NCI-H460 (cell line): ENCODE measurements around the gene PGAP2. TPM values are rescaled to one million over a fixed set of nuclear protein-coding genes. Genes with fewer than 3 reads are reported as not detected.

ENCODE experiments used
- DNase-seq: peaks from one replicate; pipeline ENCODE4 v3.0.0-alpha.2; 2016; ENCODE audit warnings: low read depth; ENCODE audit errors: extremely low read depth
- total RNA-seq: library from RNA; depleted of rRNA; stranded (reverse); fragments of >200 nt; shearing (Covaris generic); gene quantifications from 2 replicates; pipeline ENCODE4 v1.2.3, GENCODE V29; 2014

Gene PGAP2
- total RNA-seq, 1 experiment from 2014 or later: 16.8 TPM

- DNase-seq: no peak
Measured at GRCh38 chr11:3831378-3832239, 23.2 kb downstream of the PGAP2 start.

- no peak for DNase-seq
Measured at GRCh38 chr11:3832816-3833215, 24.5 kb downstream of the PGAP2 start.

GRCh38 chr11:3833449-3833848 lies 25.1 kb downstream of the PGAP2 start:
- no peak for DNase-seq

DNA sequence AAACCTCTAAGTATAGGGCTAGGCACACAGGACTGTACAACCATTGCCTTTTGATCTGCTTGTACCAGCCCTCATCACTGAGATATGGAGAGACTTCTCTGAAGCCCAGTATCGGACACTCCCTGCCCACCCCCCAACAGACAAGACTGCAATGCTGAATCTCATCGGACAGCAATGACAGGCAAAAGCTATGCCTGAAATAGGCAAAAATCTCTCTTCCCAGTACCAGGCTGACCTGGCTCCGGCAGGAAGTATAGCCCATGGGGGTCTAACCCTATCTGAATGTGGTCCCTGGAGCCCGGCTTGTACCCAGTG lies 25.9 kb downstream of the PGAP2 start:
- DNase-seq: no peak

GRCh38 chr11:3834664-3835461 lies 26.5 kb downstream of the PGAP2 start:
- no peak for DNase-seq

DNA sequence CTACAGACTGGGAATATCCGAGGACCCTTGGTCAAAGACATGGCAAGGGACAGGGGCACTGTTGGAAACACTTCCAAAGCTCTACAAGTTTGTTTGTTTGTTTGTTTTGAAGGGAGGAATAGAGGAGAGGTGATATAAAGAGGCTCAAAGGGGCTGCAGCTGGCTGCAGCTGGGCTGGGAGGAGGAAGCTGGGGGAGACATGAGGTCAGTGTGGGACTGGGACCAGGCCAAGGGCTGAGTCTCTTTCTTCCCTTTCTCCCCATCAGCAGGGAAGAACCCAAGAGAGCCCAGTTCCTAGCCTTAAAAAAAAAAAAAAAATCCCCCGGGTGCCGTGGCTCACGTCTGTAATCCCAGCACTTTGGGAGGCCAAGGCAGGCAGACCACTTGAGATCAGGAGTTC lies 27.4 kb downstream of the PGAP2 start:
- no peak for DNase-seq

GRCh38 chr11:3836903-3837302 lies 28.5 kb downstream of the PGAP2 start:
- no peak for DNase-seq

GRCh38 chr11:3837793-3838192 lies 29.4 kb downstream of the PGAP2 start:
- no peak for DNase-seq

DNA sequence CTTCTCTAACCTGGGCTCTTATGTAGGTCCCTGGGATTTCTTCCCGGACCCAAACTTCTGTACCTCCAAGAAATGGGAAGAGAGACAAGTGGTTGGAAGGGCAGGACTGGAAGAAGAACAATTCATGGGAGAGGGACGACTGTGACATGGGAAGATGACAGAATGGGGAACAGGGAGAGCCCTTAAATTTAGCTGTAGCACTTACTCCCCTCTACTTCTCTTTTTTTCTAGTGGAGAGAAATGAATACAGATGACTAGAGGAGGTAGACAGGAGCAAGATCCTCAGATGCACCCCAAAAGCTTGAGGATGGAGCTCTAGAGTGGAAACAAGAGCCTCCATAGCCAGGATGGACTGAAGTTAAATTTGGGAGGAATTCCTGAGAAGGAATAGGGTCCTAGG lies 30.1 kb downstream of the PGAP2 start:
- DNase-seq: no peak

- DNase-seq: no peak
Measured at GRCh38 chr11:3840004-3840869, 31.9 kb downstream of the PGAP2 start.

DNA sequence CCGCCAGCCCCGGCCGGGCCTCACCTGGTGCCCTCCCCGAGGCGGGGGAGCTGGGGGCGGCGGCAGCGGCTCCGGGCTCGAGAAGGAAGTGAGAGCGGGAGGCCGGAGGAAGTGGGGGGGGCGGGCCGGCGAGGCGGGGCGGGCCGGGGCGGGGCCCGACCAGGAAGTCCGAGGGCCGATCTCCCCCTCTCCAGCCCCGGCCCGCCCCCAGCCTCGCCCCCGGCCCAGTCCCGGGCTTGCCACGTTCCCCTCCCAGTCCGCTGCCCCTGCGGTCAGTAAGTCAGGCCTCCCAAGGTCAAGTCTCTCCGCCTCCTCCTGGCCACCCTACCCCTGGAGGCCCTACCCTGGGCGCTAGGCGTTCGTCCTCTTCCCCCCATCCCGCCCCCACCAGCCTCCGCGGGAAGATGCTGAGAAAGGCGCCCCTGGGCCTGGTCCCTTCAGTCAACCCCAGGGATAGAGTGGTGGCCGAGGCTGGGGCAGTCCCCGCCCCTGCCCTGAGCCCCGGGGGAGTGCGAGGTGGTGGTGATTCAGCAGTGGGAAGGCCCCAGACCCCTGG lies 32.6 kb downstream of the PGAP2 start, which contains the start of gene RHOG:
Gene RHOG, minus strand, starts transcription at position 90 of the 556 bp plus-strand sequence. CDS start 12,821 bp downstream, outside the sequence.
- DNase-seq: peak; percentile 62

DNA sequence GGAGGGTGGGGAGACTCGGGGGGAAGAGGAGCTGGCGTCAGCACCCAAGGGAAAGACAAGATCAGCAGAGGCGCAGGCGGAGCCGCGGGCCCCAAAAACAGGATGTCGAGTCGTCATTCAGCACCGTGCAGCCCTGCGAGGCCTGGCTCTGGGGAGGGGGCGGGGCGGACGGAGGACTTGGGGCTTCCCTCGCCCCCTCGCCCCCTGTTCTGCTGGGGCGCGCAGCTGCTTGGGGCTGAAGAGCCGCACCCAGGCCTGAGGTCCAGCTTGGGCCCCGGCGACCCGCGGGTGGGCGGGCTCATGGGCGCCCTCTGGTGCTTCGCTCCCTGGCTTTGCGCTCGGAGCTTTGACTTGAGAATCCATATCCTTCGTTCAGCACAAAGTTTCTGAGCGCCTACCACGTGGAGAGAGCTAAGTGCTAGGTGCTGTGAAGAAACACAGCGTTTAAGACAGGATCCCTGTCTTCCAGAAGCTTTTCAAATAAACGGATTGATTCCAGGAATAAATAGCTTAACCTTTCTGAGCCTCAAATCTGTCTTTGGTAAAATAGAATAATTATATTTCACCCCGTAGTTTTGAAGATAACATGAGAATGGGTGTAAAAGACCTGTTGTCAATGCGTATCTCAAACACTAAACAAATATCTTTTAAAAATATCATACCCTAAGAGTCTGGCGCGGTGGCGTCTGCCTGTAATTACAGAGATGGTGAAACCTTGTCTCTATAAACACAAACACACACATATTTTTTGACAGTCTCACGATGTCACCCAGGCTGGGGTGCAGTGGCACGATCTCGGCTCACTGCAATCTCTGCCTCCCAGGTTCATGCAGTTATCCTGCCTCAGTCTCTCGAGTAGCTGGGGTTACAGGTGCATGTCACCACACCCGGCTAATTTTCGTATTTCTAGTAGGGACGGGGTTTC lies 33.3 kb downstream of the PGAP2 start:
- peak; percentile 73 for DNase-seq

DNA sequence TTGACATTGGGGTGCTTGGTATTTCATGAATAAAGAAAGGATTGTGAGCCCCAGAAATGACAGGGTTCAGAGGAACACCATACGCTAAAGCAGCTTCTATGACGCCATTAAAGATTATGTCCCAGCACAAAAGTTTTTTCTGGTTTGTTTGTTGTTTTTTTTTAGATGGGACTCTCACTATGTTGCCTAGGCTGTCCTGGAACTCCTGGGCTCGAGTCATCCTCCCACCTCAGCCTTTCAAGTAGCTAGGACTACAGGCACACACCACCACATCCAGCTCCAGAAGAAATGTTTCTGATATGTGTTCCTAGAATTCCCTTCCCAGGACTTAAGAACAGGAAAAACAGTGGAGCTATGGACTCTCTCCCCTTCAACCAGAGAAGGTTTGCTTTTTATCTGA lies 35.0 kb downstream of the PGAP2 start:
- DNase-seq: no peak

DNA sequence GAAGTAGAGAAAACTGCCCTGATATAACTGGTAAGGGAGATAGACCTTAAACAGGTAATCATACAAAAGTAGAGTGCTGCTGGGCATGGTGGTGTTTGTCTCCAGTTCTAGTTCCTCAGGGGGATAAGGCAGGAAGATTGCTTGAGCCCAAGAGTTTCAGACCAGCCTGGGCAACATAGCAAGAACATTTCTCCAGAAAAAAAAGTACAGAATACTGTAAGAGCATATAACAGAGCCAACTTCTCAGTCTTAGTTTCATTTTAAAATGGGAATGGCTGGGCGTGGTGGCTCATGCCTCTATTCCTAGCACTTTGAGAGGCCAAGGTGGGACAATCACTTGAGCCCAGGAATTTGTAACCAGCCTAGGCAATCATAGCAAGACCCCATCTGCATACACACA lies 36.9 kb downstream of the PGAP2 start:
- DNase-seq: no peak

GRCh38 chr11:3845670-3846069 lies 37.3 kb downstream of the PGAP2 start:
- no peak for DNase-seq

GRCh38 chr11:3849297-3849874 lies 41.0 kb downstream of the PGAP2 start:
- peak; percentile 33 for DNase-seq

- DNase-seq: no peak
Measured at GRCh38 chr11:3853545-3853842, 45.1 kb downstream of the PGAP2 start.

DNA sequence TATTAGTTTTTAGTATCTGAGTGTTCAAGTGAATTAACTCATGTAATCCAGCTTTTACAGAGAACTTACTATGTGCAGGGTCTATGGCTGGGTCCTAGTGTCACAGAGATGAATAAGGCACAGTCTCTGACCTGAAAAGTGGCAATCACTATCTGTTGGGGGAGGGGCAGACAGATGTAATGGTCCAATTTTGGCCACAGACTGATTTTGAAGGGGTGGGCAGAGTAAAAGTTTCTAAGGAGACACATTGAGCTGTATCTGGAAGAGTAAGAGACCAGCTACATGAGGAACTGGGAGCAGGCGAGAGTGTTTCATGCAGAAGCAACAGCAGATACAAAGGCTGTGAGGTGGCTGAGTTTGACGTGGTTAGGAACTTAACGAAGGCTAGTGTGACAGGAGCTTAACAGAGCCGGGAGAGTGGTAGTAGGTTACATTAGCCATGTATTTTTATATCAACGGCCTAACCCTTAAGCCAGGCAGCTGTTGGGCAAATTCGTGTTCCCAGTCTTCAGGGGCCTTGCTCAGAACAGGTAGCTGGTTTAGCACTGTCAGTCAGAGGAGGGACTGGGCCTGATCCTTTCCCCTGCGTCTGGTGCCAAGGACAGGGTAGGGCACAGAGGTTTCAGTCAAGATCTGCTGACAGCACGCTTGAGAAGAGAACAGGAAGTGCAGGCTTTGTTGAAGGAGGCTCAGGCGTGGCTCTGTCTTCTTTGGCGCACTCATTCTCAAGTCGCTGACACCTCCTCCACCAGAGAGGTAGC lies 45.7 kb downstream of the PGAP2 start:
- no peak for DNase-seq

DNA sequence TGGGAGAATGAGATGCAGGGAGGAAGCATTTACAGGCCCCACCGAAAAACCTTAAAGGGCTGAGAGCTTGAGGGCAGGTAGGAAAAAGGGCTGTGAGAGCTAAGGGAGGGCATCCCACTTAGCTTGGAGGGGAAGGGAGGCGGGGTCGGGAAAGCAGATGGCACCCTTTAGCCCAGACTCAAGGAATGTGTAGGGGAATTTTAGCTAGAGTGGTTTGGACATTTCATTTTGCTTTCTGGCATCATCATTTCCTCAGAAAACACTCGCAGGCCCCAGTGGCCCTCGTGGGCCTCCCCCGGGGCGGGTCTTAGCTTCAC lies 46.3 kb downstream of the PGAP2 start:
- DNase-seq: no peak
